Measurements from ENCODE around the gene EID1.
"Not testable (repeated sequence)": the region's sequence is repeated elsewhere in the genome, so short reads cannot be mapped to it uniquely, and the experiment has no call there.

The EID1 gene

DNA sequence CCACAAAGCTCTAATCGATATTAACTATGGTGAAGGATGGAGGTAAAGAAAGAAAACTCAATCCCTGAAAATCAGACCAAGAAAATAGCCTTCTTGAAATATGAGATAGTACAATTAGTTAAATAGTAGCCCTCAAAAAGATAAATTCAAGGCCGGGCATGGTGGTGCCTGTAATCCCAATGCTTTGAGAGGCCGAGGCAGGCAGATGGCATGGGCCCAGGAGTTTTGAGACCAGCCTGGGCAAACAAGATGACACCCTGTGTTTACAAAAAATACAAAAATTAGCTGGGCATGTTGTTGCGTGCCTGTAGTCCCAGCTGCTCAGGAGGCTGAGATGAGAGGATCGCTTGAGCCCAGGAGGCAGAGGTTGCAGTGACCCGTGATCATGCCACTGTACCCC is 35.4 kb upstream of the EID1 start:
- TF ChIP-seq, protein P1, sequence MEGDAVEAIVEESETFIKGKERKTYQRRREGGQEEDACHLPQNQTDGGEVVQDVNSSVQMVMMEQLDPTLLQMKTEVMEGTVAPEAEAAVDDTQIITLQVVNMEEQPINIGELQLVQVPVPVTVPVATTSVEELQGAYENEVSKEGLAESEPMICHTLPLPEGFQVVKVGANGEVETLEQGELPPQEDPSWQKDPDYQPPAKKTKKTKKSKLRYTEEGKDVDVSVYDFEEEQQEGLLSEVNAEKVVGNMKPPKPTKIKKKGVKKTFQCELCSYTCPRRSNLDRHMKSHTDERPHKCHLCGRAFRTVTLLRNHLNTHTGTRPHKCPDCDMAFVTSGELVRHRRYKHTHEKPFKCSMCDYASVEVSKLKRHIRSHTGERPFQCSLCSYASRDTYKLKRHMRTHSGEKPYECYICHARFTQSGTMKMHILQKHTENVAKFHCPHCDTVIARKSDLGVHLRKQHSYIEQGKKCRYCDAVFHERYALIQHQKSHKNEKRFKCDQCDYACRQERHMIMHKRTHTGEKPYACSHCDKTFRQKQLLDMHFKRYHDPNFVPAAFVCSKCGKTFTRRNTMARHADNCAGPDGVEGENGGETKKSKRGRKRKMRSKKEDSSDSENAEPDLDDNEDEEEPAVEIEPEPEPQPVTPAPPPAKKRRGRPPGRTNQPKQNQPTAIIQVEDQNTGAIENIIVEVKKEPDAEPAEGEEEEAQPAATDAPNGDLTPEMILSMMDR (IDR thresholded peaks at IDR 0.05; ENCODE audit: low read depth, low read length, missing control alignments) = no peak
- in situ Hi-C loops (cut with HindIII; ENCODE audit: low sequenced_read_pairs) = no loop called here
- H3K4me3 ChIP-seq (ENCODE audit: low read depth, low read length) = no peak overlapping the region
- DNase-seq (ENCODE audit: low read depth) = no peak

GRCh38 chr15:48845123-48845522 is 32.8 kb upstream of the EID1 start:
- no peak overlapping the region for H3K4me3 ChIP-seq (ENCODE audit: low read depth, low read length)
- in situ Hi-C loops (cut with HindIII; ENCODE audit: low sequenced_read_pairs) = no loop called here
- DNase-seq (ENCODE audit: low read depth) = no peak
- TF ChIP-seq, protein P1 (IDR thresholded peaks at IDR 0.05; ENCODE audit: low read depth, low read length, missing control alignments) = no peak

DNA sequence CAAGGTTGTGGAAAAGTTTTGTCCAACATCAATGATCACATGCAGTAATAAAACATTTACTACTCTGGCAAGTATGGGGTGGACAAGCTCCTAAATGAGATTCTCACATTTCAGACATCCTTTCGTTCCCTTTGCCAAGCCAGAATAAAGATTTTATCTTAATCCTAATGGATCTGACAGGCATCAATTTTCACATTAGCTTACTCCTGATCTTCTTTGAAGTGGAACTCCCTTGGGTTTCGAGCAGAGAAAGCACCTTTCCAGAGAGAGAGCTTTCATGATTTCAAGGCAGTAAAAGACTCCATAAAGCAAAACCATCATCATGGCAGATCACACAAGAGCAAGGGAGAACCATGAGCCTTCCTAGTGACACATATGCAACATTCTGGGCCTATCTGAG is 27.3 kb upstream of the EID1 start:
- DNase-seq (ENCODE audit: low read depth) = no peak
- in situ Hi-C loops (cut with HindIII; ENCODE audit: low sequenced_read_pairs) = no loop called here
- TF ChIP-seq, protein P1 (IDR thresholded peaks at IDR 0.05; ENCODE audit: low read depth, low read length, missing control alignments) = no peak
- H3K4me3 ChIP-seq (ENCODE audit: low read depth, low read length) = no peak overlapping the region

GRCh38 chr15:48851956-48852355 is 26.0 kb upstream of the EID1 start:
- DNase-seq (ENCODE audit: low read depth) = no peak
- in situ Hi-C loops (cut with HindIII; ENCODE audit: low sequenced_read_pairs) = no loop called here
- H3K4me3 ChIP-seq (ENCODE audit: low read depth, low read length) = no peak overlapping the region
- TF ChIP-seq, protein P1 (IDR thresholded peaks at IDR 0.05; ENCODE audit: low read depth, low read length, missing control alignments) = no peak

DNA sequence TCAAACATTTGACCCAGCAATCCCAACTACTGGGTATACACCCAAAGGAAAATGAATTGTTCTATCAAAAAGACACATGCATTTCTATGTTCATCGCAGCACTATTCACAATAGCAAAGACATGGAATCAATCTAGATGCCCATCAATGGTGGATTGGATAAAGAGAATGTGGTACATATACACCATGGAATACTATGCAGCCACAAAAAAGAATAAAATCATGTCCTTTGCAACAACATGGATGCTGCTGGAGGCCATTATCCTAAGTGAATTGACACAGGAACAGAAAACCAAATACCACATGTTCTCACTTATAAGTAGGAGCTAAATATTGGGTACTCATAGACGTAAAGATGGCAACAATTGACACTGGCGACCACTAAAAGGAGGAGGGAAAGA is 23.5 kb upstream of the EID1 start:
- DNase-seq (ENCODE audit: low read depth); H3K4me3 ChIP-seq (ENCODE audit: low read depth, low read length); in situ Hi-C loops (cut with HindIII; ENCODE audit: low sequenced_read_pairs): not testable (repeated sequence)

GRCh38 chr15:48855501-48856440 is 22.2 kb upstream of the EID1 start:
- in situ Hi-C loops (cut with HindIII; ENCODE audit: low sequenced_read_pairs) = no loop called here
- TF ChIP-seq, protein P1 (IDR thresholded peaks at IDR 0.05; ENCODE audit: low read depth, low read length, missing control alignments) = peak; percentile 63
- no peak overlapping the region for H3K4me3 ChIP-seq (ENCODE audit: low read depth, low read length)
- DNase-seq (ENCODE audit: low read depth) = peak; percentile 53

GRCh38 chr15:48856942-48857341 is 21.0 kb upstream of the EID1 start:
- H3K4me3 ChIP-seq (ENCODE audit: low read depth, low read length) = no peak overlapping the region
- TF ChIP-seq, protein P1 (IDR thresholded peaks at IDR 0.05; ENCODE audit: low read depth, low read length, missing control alignments) = no peak
- no peak for DNase-seq (ENCODE audit: low read depth)
- in situ Hi-C loops (cut with HindIII; ENCODE audit: low sequenced_read_pairs) = no loop called here

Data from astrocyte of the cerebellum (primary cell).